Fibroblast of skin of back (primary cell): ENCODE results near the gene MROH2A.

Experiments used
- DNase-seq: peaks from one replicate; pipeline ENCODE4 v3.0.0-alpha.2; 2013

MROH2A gene

DNA sequence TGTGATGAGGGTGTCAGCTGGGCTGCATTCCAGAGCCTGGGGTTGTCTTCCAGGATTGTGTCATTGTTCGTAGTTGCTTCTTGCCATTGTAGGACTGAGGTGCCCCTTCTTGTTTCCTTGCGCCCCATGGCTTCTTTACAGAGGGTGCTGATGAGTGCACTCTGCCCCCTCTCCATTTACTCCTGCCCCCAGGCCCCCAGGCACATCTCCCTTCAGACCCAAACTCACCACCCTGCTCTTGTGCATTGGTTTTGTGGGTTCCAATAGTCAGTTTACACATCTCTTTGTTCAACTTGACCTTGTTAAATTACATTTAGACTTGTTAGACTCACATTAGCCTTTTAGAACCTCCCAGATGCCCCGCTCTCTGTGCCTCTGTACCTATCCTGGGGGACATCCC lies 43.1 kb downstream of the MROH2A start:
- no peak for DNase-seq

- DNase-seq, result no peak
Measured at GRCh38 chr2:233821709-233822100, 43.6 kb downstream of the MROH2A start.

DNA sequence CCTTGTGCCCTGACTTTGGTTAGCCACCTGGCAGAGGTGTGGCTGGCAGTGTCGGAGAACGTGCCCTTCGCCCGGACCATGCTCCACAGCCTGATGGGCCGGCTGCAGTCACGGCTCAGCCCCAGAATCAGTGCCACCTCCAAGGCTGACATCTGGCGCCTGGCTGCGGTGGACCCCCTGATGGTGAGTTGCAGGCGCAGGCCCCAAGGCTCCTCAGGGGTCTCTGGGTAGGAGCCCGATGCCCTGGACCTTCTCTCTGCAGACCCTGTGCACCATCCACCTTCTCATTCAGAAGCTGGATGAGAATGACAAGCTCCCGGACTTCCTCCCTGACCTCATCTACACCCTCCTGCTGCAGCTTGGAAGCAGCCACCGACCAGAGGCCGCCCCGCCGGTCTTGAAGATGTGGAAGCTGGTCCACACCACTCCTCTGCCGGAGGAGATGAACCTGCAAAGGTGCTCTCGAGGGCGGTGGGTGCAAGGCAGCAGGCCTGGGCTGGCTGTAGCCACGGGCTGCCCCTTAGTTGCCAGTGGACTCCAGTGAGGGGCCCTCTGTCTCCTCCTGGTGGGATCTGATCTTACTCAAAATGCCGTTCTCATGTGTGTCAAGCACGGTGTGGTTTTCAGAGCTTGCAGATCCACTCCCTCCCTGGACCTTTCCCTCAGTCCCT lies 44.1 kb downstream of the MROH2A start:
- DNase-seq, result no peak

- no peak for DNase-seq
Measured at GRCh38 chr2:233822781-233823730, 44.9 kb downstream of the MROH2A start.

DNA sequence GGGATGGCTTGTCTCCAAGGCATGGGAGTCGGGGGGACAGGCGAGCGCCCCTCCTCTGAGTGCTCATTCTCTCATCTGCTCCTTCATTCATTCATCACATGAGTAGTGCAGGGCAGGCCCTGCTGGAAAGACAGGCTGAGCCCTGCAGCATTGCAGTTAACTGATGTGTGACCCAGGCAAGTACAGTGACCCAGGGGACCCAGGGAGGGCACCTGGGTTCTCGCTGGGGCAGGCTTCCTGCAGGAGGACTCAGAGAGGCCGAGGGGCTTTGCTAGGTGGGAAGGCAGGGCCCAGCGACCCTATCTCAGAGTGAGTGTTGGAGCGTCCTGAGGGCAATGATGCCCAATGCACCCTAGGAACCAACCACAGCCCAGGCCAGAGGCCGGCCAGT lies 45.6 kb downstream of the MROH2A start:
- no peak for DNase-seq

- no peak for DNase-seq
Measured at GRCh38 chr2:233824373-233824772, 46.2 kb downstream of the MROH2A start.

DNA sequence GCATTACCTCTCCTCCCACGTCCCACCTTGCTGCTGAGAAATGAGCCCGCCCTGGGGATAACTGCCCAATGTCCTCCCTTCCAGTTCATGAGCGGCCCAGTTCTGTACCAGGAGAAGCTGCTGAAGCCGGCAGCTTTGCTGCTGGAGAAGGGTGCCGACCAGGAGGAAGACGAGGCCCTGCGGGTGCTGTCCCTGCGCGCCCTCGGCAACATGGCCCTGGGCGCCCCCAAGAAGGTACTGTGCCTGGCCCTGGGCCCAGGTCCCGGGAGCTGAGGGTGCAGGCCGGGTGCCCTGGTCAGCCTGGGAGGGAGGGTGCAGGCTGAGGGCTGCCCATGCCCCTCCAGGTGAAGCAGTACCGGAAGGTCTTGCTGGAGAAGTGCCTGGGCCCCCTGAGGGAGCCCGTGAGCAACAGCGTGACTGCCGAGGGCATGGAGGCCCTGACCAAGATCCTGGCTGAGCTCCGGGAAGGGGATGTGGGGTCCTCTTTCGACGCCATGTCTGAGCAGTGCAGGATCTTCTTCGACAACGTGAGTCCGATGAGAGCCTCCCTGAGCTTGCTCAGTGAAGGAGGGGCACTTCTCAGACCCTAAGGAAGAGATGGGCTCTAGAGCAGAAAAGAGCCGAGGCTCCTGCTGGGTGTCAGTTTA lies 50.5 kb downstream of the MROH2A start:
- no peak for DNase-seq

DNA sequence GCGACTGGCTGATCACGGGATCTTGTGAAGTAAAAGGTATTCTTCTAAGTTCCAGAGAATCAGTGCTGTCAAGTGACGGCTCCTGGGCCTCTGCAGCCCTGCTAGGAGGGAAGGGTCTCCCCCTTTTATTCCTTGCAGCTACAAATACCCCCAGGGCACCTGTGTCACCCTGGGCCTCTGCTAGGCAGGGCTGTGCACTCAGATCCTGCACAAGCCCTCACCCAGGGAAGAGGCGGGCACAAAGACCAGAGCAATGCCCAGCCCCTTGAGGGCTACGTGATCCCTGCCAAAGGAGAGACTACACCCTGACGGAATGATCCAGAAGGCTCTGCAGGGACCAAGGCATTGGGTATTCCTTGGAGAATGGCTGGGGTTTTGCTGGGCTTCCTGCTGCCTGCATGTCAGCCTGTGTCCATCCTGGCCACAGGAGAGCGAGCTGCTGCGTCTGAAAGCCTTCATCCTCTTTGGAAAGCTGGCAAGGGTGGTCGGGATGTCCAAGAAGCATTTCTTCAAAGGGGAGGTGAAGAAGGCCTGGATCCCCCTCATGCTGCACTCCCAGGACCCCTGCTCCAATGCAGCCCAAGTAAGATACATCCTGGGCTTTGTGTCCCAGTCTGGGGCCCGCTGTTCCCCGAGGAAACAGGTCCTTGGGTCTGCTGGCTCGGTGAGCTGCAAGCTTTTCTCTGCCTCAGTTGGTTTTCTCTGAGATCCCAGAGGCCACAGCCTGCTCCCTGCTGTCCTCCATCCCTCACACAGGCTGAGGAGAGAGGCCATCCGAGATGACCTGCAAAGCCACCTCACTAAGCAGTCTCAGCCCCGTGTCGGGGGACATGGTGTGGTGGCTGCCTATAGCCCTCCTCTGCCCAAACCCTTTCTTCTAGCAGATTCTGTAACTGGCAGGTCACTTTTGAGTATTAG lies 51.3 kb downstream of the MROH2A start:
- DNase-seq, result no peak

DNA sequence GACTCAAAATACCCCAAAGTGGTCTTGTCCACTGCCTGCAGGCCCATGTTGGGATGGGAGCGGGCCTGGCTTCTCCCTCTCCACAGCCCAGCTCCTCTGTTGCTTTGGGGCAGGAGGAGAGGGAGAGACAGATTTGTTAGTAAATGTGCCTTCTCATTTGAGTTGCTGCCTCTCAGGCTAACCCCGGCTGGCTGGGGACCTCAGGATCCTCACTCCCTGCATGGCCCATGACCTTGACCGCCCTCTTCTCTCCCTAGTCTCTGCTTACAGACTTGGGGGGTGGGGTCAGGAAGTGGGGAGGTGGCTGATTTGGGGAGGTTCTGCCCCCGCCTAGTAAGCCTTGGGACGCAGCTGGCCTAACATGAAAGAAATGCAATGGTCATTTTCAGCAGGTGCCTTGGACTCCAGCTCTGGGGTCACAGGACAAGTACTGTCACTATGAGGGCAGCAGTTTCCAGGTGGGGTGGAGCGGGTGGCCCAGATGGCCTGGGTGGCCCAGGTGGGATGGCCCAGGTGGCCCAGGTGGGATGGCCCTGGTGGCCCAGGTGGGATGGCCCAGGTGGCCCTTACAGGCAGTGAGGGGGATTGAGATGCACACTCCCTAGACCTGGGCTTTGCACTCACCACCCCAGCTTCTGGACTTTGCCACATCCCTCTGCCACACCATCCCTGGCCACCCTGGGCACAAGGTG lies 52.1 kb downstream of the MROH2A start:
- DNase-seq, result no peak

DNA sequence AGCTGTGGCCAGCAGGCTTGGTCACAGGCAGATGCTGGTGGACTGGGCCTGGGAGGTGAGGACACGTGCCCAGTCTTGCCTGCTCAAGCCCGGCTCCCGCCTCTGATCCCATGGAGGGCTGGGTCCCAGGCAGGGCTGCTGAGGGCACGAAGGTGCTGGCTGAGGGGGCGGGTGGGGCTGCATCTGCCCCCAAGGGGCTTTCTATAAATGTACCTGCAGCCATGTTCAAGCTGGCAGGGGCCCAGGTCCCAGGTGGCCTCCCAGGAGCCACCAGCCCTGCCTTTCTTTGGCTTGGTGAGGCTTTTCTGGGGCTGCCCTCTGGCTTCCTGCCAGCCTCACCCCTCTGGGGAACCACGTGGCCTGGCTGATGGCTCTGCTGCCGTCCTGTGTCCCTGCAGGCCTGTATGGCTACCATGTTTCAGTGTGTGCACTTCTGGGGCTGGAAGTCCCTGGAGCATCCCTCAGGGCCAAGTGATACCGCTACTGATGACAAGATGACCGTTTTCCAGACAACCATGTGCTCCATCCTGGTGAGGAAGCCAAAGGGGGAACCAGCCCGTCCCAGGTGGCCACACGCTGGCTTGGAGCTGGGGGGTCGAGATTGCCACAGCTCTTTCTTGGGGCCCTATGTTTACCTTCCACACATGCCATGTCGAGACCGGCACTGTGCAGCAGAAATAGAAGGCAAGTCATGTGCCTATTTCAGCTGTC lies 53.0 kb downstream of the MROH2A start:
- DNase-seq, result no peak

DNA sequence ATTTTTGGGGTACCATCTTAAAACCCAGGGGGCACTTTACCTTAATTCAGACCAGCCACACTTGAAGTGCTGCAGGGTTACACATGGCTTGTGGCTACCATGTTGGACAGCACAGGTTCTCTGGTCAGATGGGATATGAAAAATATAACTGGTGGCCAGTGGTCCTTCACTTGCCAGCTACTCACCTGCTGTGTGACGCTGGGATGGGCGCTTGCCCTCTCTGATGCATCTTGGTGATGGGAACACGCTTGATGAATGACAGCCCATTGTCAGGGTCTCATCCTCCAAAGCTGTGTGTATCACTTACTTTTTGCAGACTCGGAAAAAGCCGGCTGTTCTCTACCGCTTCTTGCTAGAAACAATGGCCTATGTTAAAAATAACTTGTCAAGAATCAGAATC lies 53.7 kb downstream of the MROH2A start:
- no peak for DNase-seq

GRCh38 chr2:233832414-233832813 lies 54.3 kb downstream of the MROH2A start:
- DNase-seq, result peak; percentile 38

DNA sequence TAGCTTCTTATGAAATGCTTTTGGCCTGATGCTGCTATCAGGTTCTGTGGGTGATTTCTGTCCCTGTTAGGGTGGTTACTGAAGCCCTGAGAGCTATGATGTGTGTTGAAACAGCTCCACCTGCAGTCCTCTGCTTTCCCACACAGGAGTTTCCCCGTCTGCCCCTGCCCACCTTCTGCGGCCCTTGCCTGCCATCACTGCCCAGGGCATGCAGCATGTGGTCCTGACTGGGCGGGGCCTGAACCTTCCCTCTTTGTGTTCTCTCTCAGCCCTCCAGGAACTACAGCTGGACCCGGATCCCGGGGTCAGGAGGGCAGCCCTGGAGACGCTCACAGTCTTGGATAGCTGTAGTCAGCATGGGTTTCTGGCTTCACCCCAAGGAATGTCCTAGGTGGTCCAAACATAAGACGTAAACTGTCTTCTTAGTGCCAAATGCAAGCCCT lies 54.8 kb downstream of the MROH2A start:
- no peak for DNase-seq

DNA sequence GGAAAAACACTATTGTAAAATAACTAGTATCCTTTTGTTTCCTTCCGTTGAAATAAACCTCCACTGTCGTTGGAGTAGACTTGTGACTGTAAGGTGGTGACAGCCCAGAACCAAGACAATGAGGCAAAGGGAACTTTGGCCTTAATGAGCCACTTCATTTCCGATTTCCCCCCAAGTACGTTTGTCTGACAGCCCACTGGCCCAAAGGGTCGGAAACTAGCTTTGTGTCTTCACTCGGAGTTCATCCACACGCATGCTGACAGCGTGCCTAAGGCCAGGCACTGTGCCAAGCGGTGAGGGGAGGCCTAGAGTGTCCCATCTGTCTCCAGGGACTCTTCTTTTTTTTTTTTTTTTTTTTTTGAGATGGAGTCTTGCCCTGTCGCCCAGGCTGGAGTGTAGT lies 55.2 kb downstream of the MROH2A start:
- no peak for DNase-seq

DNA sequence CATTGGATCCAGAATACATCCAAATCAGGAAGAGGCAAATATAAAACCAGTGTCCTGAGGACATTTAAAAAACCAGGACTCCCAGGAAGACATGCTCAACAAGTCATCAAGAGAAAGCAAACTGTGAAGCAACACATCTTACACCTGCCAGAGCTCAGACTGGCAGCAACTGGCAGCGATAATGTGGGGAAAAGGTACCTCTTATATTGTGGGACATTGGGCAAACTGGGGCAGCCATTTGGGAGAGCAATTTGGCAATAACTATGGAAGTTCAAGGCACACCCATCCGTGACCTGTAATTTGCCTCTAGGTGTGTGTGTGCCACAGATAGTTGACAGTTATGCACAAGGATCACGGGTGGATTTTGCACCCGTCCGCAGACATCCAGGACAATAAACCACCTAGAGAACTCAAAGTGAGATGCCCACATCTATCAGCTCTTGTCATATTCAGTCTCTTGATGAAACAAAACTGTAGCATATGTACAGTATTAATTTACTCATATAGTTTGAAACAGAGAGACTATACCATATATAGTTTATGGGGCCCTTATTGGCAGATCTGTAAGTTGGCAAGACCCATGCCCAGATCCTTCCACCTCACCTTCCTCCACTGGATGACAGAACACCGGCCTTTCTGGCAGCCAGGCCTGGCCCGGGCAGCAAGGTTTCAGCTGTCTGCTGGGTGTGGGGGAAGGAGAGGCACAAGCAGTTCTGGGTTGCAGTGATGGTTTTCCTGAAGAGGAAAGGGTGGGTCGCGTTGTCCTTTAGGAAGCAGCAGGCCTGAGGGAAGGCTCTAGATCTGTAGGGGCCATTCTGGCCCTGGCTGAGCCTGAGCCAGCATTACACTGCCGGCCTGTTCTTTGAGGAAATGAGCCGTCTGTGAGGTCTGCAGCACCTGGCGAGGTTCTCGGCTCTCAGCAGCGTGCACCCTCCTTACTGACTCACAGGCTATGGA lies 57.4 kb downstream of the MROH2A start:
- no peak for DNase-seq

GRCh38 chr2:233836359-233836758 lies 58.2 kb downstream of the MROH2A start:
- DNase-seq, result no peak

GRCh38 chr2:233837694-233838229 lies 59.6 kb downstream of the MROH2A start:
- DNase-seq, result no peak

GRCh38 chr2:233838251-233838650 lies 60.1 kb downstream of the MROH2A start:
- no peak for DNase-seq

DNA sequence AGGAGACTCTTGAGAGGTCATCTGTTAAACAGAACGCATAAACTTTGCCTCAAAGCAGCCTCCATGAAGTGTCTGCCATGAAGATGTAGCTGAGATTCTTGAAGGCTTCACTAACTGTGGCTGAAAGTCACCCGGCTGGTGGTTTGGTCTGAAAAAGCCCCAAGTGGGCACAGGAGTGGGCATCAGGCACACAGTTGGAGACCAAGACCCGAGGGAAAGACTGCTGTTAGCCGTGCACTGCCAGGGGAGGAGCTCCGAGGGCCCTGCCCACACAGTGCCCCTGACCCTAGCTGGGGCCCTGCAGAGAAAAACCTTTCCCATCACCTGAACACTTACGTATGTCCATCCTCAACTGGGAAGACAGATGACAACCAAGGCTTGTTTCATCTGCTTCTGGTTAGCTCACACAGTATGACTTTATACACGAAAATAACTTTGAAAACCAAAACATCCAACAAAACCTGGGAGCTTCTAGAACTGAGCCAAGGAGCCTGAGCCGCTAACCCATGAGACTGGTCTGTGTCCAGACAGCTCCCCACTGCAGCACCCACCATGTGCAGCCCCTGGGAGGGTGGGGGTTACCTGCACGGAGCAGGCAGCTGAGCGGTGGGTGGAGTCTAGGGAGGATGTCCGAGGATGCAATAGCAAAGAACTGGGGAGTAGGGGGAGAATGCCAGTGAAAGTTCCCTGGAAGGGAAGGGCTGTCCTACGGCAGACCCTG lies 60.8 kb downstream of the MROH2A start:
- no peak for DNase-seq
